Esophagus squamous epithelium (tissue), 4 donors: ENCODE measurements around the gene SLC4A4.

ENCODE experiments used
- CTCF ChIP-seq, 6 experiments: fragments of 450-650 bp in 4 of 6; fragments of 200-600 bp in 2 of 6; sonication (generic) in 2 of 6; IDR thresholded peaks; one replicate each; pipeline ENCODE4 v1.5.1; 2016 to 2019; ENCODE audit warnings: antibody characterized with exemption in 6 of 6, mild to moderate bottlenecking in 4 of 6, moderate library complexity in 4 of 6
- POLR2A ChIP-seq, 4 donors: fragments of 450-650 bp; IDR thresholded peaks; one replicate each; pipeline ENCODE4 v1.6.1; 2017; ENCODE audit warnings: antibody characterized with exemption in 4 of 4, mild to moderate bottlenecking in 4 of 4, moderate library complexity in 3 of 4

- TF ChIP-seq CTCF (IDR thresholded peaks at IDR 0.05) (no peak), POLR2A (IDR thresholded peaks at IDR 0.05) (no peak)
Measured at GRCh38 chr4:71442336-71442735, 103.5 kb downstream of the SLC4A4 start.
